NCI-H345 treated with DMSO at 0.1 percent for 48 hours (cell line): ENCODE data around the gene COL24A1.
"Not testable (repeated sequence)": the region's sequence is repeated elsewhere in the genome, so short reads cannot be mapped to it uniquely, and the experiment has no call there.

ENCODE experiments used
- DNase-seq: peaks from one replicate; lab custom pipeline; 2025; ENCODE audit not compliant: unreplicated experiment; lab: John Stamatoyannopoulos, UW

The COL24A1 gene

DNA sequence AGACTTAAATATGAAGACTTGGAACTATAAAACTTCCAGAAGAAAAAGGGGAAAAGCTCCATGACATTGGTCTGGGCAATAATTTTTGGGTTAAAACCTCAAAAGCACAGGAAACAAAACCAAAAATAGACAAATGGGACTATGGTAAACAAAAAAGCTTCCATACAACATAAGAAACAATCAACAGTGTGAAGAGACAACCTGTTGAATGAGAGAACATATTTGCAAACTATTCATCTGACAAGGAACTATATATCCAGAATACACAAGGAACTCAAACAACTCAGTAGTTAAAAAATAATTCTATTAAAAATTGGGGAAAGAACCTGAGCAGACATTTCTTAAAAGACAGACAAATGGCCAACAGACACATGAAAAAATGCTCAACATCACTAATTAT lies 255.7 kb downstream of the COL24A1 start:
- DNase-seq: no peak

DNA sequence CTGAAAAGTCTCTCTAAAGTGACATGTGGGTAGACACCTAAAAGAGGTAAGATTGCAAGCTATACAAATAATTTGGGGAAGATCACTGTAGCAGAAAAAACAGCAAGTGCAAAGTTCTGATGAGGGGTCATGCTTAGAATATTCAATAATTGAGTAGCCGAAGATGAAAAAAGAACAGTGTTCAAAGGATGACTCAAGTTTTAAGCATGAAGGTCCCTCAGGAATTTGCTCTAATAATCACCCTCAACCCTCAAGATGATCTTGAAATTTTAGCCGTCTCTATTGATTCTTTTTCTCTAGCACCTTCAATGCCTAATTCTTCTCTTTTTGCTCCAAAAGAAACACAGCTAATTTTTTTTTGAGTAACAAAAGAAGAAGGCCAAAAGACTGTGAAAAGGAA lies 257.7 kb downstream of the COL24A1 start:
- no peak for DNase-seq

DNA sequence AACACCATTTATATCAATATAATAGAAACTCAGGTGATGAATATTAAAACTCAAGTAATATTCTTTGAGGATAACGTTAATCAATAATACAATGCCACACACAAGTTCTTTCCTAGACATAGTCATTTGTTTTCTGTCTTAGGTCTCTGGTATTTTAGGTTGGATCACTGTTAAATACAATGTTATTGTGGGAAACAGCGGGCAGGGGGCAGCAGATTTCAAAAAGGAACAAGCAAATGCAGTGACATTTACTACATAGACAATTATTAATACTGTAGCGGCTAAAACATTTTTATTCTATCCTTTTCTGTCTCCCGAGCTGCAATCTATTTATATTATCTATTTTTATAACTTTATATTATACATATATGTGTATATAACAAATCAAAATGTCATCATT lies 261.9 kb downstream of the COL24A1 start:
- peak; percentile 35 for DNase-seq

DNA sequence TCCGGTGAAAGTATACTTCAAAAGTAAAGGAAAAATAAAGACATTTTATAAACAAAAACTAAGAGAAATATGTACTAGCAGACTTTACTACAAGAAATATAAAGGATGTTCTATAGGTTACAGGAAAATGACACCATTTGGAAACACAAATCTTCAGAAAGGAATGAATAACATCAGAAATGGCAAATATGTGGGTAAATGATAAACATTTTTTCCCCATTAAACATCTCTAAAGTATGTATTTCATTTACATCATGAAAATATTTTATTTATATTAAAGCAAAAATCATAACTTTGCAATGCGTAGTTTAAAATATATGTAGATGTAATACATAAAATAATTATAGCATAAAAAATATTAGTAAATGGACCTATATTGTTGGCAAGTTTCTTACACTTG lies 264.2 kb downstream of the COL24A1 start:
- DNase-seq: no peak

DNA sequence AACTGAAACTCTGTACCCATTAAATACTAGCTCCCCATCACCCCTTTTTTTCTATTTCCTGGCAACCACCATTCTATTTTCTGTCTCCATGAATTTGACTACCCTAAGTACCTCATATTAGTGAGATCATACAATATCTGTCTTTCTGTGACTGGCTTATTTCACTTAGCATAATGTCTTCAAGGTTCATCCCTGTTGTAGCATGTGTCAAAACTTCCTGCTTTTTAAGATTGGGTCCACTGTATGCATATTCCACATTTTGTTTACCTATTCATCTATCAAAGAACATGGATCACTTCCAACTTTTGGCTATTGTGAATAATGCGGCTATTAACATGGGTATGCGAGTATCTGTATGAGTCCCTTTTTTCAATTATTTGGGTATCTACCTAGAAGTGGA lies 266.7 kb downstream of the COL24A1 start:
- DNase-seq: no peak

DNA sequence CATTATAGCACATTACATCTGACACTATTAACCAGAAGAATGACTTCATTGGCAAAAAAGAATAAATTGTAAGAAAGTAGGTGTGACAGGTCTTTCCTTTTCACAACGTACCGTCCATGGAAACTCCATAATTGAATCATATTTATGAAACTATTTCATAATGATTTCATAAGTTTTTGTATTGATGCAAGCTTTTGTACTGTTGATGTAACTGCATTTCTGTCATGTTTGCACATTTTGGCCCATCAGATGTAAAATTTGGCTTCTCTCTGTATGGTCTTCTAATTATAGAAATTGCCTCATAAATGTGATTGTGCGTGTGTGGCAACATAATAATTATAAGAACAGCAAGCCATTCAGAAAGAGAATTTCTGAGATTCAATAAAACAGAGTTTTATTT lies 267.7 kb downstream of the COL24A1 start:
- no peak for DNase-seq

DNA sequence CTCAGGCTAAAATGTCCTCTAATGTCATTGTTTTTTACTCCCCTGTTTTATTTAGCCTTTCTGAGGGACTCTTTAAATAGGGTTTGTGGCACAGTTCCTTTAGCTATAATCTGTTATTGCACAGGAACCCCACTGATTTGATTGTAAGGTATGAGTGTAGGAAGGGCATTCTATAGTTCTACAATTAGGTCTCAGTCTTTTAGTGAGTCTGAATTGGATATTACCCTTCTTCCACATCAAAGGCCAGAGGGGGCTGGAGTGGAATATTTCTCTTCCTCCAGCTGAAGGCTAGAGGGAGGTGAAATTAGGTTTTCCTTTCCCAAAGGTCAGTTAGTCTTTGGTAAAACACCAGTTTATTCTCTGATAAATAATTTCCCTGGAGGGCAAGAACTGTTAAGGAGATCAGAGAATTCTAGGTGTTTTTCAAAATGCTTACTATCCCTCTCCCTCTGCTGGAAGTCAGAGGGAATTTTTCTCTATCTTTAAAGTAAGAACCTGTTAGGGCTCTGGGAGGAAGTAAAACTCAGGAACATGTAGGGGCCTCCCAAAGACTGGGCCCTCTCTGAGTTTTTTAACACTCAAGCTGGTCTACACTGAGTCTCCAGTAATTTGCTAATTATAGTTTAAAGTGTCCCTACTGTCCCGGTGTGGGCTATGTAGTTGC lies 272.1 kb downstream of the COL24A1 start:
- DNase-seq: no peak

DNA sequence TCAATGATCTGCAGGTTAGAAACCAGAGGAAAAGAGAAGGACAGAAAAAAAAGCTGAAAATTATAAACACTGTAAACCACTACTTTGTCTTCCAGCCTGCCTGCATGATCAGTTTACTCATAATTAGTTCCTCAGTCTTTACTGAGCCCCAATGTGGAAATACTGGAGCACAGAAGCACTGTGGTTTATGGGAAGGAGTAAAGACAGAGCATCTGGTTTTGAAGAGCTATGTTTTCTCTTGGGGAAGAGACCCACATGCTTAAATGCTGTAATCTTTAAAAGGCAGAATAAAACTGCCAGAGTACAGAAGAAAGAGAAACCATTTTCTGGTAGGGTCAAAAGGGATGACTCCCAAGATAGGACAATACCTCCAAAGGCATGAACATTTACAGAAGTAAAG lies 289.4 kb downstream of the COL24A1 start:
- no peak for DNase-seq

DNA sequence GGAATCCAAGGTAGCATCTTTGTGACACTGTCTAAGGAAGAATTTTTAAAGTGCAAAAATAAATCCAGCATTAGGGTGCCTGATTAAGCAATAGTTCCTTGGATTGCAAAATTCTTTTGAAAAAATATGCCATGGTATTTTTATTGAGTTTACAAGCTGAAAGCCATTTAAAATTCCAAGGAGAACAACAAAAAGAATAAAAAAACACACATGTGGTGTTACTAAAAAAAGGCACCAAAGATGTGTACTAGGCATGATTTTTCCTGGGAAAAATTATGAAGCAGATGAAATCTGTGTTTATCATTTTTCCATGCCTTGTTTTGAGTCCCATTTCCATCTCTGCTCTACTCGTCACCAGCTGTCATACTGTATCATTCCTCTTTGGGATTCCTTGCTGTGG lies 291.4 kb downstream of the COL24A1 start:
- no peak for DNase-seq

DNA sequence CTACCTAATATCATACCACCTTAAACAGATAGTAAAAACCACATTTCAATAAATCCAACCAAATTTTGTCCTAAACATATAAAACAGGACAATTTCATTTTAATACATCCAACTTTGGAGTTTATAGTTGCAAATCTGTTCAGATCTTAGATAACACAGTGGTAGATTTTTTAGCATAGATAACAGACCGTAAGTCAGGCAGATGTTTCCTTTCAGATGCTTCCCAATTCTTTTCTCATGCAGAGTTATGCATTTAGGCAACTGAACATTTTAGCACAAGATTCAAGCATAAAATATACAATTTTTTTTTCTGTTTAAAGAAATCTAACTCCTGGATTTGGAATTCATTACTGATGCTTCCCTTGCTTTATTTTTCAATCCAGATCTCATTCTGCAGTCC lies 291.8 kb downstream of the COL24A1 start:
- no peak for DNase-seq

DNA sequence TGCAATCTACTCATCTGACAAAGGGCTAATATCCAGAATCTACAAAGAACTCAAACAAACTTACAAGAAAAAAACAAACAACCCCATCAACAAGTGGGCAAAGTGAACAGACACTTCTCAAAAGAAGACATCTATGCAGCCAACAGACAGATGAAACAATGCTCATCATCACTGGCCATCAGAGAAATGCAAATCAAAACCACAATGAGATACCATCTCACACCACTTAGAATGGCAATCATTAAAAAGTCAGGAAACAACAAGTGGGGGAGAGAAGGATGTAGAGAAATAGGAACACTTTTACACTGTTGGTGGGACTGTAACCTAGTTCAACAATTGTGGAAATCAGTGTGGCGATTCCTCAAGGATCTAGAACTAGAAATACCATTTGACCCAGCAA lies 292.9 kb downstream of the COL24A1 start:
- not testable (repeated sequence) for DNase-seq

DNA sequence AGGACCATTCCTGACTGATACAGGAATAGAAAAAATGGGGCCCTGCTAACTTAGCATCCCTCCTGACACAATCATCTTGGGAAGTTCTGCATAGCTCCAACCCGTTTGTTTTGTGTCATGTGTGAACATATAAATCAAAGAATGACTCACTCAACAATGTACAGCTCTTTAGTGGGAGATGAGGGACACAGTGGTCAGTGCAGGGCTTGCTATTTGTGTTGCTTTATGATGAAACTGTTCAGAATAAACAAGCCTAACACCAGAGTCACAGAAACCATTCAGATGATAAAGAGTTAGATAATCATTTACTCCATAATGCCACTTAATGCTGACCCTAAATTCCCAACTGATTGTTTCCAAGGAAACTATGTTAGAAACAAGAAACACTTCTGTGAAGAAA lies 294.1 kb downstream of the COL24A1 start:
- no peak for DNase-seq

DNA sequence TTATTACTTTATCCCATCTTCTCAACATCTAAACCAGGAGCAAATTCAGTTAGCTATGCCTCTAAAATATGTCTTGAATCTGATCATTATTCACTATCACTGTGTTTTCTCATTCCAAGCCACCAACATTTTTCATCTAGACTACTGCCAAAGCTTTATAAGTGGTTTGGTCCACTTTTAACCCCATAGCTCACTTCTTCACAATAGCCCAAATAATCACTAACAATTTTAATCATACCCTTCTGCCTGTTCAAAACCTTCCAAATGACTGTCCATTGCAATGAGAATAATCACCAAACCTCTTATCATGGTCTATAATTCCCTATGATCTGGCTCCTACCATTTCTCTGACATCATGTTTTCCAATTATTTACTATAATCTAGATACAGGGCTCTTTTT lies 298.6 kb downstream of the COL24A1 start:
- no peak for DNase-seq

DNA sequence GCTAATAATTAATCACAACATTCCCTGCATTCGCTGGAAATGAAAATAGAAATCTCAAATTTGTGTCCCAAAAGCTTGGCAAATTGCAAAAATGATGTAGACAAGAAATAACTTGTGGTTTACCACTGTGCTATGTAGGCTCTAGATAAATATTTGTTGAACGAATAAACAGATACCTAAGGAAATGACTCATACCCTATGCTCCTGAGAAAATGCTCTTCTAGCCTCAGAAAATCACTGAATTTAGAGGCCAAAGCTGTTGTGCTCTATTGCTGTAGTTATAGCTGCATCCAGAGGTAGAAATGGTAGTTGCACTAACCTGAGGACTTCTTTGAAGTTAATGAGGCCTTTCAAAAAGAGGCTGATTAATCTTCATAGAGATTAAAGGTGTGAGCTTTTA lies 306.3 kb downstream of the COL24A1 start:
- no peak for DNase-seq

DNA sequence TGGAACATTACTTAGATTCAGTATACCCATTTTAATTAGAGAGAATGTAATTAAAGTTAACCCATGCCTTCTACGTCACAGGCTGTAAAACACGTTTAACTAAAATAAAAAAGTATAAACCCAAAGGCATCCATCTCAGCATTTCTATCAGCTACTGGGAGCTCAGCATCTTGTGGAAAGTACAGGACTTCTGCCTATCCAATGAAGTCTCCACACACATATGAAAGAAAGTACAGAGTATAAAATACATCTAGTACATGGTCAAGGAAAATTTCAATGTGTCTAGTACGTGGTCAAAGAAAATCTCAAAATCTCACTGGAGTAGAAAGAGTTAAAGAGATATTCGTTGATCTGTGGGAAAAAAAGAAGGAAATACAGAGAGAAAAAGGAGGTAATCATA lies 306.9 kb downstream of the COL24A1 start:
- no peak for DNase-seq

DNA sequence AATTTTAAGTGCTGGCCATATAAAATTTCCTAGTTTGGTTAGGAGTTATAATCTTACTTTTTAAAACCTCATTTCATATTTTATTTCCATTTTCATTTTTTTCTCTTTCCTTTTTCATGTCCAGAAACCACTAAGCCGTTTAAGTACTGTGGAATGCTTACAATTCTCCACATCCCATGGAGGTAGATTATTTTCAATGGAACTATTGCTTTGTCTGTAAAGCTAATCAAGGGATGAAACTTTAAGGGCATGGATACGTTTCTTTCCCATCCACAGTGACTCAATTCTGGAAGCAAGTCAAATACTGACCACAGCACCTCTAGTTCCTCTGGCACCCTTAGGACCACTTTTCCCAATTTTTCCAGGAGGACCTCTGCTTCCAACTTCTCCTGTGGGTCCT lies 309.2 kb downstream of the COL24A1 start:
- no peak for DNase-seq

DNA sequence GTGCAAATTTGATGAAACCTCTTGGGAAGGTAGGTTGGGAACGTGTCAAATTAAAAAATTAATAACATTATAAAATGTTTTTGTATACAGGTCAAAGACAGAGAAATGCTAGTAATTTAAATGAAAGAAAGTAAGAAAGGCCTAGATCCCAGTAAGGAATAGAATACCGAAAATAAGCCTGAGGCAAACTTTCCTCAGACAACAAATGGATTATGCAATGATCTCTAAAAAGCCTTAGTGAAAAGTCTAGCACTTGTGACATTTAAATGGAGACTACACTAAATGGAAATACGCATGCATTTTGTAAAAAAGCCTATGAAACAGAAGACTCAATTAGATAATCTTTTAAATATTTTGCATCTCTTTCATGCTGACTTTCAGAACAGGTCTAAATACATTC lies 309.9 kb downstream of the COL24A1 start:
- no peak for DNase-seq

DNA sequence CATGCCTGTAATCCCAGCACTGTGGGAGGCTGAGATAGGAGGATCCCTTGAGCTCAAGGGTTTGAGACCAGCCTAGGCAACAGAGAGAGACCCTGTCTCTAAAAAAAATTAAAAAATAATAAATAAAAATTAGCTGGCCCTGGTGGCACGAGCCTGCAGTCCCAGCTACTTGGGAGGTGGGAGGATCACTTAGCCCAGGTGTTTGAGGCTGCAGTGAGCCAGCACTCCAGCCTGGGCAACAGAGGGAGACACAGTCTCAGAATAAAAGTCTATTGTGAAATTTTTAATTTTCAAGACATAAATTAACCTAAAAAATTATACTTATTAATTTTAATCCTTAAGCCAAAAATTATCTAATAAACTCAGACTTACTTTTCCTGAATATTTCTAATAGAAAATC lies 317.1 kb downstream of the COL24A1 start:
- DNase-seq: no peak

DNA sequence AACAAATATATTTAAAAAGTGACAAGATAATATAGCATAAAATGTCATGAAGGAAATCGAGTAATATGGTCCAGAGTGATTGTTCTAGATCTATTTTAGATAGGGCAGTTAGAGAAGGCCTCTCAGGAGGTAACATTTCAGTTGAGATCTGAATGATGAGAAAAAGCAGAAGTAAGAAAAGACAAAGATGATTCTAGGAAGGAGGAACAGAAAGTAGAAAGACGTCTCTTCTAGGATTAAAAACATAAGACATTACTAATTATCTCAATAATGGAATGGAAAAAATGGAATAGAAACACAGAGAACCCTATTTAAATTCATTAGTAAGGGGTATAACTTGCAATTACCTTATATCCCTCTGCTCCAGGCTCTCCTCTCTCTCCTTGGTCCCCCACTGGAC lies 318.3 kb downstream of the COL24A1 start:
- no peak for DNase-seq

DNA sequence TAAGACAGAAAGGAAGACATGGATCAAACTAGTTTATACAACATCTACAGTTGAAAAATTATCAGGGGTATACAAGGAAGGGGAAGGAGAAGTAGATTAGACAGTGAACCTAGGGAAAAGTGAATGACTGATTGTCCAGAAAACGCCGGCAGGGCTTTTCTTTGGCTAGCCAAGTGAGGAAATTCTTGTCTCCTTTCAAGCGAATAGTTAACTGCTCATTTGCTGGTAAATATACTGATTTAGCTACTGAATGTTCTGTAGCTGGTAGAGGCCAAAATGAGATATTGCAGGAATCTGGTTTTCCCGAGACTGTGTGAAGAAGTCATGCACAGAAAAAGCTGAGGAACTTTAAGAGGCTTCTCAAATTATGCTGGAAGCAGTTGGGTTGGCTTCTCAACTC lies 319.8 kb downstream of the COL24A1 start:
- no peak for DNase-seq

DNA sequence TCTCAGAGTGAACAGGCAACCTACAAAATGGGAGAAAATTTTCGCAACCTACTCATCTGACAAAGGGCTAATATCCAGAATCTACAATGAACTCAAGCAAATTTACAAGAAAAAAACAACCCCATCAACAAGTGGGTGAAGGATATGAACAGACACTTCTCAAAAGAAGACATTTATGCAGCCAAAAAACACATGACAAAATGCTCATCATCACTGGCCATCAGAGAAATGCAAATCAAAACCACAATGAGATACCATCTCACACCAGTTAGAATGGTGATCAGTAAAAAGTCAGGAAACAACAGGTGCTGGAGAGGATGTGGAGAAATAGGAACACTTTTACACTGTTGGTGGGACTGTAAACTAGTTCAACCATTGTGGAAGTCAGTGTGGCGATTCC lies 323.4 kb downstream of the COL24A1 start:
- DNase-seq: not testable (repeated sequence)

DNA sequence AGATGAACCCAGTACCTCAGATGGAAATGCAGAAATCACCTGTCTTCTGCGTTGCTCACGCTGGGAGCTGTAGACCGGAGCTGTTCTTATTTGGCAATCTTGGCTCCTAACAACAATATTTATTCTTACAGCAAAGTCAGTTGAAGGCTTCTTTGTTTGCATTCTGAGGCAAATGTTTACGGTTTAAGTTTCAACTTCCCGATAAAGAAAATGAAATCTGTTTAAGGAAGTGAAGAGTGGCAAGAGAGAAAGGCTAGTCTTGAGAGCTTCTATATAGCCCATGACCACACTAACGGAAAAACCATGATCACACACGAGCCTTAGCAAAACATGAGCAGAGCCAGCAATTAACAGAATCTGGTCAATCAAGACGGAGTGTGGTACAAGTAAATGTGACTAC lies 325.7 kb downstream of the COL24A1 start:
- no peak for DNase-seq

DNA sequence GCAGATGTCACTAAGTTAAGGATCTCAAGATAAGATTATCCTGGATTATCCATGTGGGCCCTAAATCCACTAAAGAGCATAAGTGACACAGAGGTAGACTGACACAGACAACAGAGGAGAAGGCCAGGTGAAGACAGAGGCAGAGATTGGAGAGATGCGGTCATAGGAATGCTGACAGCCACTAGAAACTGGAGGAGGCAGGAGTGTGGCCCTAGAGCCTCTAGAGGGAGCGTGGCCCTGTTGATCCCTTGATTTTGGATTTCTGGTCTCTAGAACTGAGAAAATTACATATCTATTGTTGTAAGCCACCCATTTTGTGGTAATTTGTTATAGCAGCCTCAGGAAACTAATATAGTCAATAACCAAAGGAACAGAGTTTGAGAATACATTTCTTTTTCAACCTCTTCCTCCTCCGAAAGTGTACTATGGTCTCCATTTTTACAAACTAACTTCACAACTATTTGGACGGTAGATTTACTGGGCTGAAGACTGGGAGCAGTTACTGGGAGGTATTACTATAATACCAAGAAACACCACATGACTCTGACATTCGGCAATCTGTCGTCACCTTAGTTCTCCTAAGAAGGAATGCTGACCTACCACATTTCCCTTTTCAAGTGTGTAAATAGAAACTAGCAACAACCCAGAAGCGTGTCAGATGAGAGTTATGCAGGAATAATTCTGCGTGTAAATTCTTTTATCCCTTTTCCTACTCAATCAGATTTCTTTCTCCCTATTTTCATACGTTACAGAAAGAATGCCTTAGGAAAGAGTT lies 332.3 kb downstream of the COL24A1 start:
- no peak for DNase-seq
